Activated CD8-positive, alpha-beta T cell treated with anti-CD3 and anti-CD28 coated beads, Interleukin-2, amount 10 ng/mL, durations not matched to agents 7 days and 5 days (primary cell): ENCODE measurements around the gene LARP4B. TPM values are rescaled to one million over a fixed set of nuclear protein-coding genes. Genes with fewer than 3 reads are reported as not detected.
"Not testable (repeated sequence)": the region's sequence is repeated elsewhere in the genome, so short reads cannot be mapped to it uniquely, and the experiment has no call there.

Source experiments
- ATAC-seq: fragments of 150-1000 bp; cut with Tn5 transposase; one replicate; pipeline ENCODE4 v1.10.0; 2021; ENCODE audit warnings: moderate library complexity
- CTCF ChIA-PET: fragments of 350-600 bp; sonication (Branson Sonifier 250); formaldehyde crosslinking; loops from one replicate; lab custom pipeline; 2021; ENCODE audit warnings: antibody characterized with exemption; lab: Charles Lee
- POLR2A ChIA-PET: fragments of 350-600 bp; sonication (Branson Sonifier 250); formaldehyde crosslinking; loops from one replicate; lab custom pipeline; 2021; ENCODE audit warnings: antibody characterized with exemption; lab: Charles Lee
- DNase-seq: peaks from one replicate; pipeline ENCODE4 v3.0.0-alpha.2; 2020
- H3K27ac Mint-ChIP-seq: one replicate; pipeline ENCODE4 v1.8.0; 2021; ENCODE audit warnings: mild to moderate bottlenecking, mixed read lengths
- H3K27me3 Mint-ChIP-seq: one replicate; pipeline ENCODE4 v1.8.0; 2021; ENCODE audit warnings: low read depth, mixed read lengths
- H3K36me3 Mint-ChIP-seq: one replicate; pipeline ENCODE4 v1.8.0; 2021; ENCODE audit warnings: low read depth, mixed read lengths
- H3K4me1 Mint-ChIP-seq: one replicate; pipeline ENCODE4 v1.8.0; 2021; ENCODE audit warnings: low read depth, mixed read lengths
- H3K4me3 Mint-ChIP-seq: one replicate; pipeline ENCODE4 v1.8.0; 2021; ENCODE audit warnings: mild to moderate bottlenecking, mixed read lengths
- H3K9me3 Mint-ChIP-seq: one replicate; pipeline ENCODE4 v1.8.0; 2022; ENCODE audit warnings: mixed read lengths; ENCODE audit not compliant: insufficient read depth
- total RNA-seq, 2 experiments: library from RNA; stranded (reverse); gene quantifications; one replicate each; pipeline ENCODE4 v1.2.3, GENCODE V29; 2021

Gene LARP4B
- total RNA-seq, 2 experiments from 2014 or later = 107 to 108 TPM

DNA sequence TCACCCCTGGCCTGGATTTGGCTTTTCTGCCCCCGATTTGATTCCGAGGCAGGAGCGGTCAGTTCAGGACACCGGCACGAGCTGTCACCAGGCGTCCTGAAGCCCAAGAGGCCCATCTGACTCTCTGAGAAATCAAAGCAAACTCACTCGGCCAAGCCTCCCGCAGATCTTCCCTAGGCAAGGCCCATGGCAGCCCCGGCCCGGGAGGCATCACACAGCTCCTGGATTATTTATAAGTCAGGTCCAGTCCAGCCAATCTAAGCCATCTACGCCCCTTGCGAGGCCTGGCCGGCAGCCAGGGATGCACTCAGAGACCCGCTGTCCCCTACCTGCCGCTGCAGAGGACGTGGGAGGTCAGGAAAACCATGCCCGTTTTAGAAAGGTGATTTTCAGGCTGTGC is 154.7 kb downstream of the LARP4B start:
- no peak for DNase-seq
- Mint-ChIP-seq H3K27me3 (peaks cover 2% of the 10 kb centered on the region), H3K4me1 (no peaks in the 10 kb centered on the region), H3K27ac (no peak overlapping the region), H3K4me3 (no peak overlapping the region), H3K36me3 (no peaks in the 10 kb centered on the region), H3K9me3 (no peaks in the 10 kb centered on the region)
- POLR2A ChIA-PET = no interaction called here
- CTCF ChIA-PET = no interaction called here
- ATAC-seq = no peak

DNA sequence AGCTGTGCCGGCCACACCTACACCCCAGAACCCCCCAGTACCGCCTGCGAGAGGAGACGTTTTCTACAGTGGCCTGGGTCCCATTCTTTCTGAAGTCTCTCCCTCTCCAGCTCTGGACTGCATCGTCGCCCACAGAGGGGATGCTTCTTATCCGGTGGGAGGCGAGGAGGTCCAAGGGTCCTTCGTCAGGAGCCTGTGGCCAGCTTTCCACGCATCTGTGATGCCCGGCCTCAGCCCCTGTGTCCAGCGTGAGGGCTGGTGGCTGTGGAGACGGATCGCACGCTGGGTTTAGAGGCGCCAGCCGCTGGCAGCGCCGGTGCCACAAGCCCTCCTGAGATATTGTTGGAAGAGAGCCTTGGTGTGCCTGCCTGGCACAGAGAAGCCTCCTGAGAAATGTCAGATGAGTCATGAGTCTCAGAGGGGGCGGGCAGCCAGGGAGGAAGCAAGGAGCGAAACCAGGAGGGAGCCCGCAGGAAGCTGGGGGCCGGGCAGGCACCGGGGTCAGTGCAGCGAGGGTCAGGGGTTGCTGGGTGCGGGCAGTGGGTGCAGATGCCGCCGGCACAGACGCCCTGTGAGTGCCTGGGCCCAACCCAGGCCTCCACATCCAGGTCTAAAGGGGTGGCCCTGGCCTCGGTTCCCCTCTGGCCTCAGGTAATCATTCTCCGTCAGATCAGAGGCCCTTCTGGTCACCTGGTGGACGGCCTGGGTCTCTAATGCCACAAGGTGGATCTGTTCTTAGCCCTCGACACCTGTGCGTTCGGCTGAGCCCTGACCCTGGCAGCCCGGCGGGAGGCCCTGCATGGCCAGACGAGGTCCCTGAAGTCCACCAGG is 156.0 kb downstream of the LARP4B start:
- ChIA-PET POLR2A (no interaction called here), CTCF (no interaction called here)
- ATAC-seq (no peak), DNase-seq (no peak)
- Mint-ChIP-seq H3K9me3 (no peaks in the 10 kb centered on the region), H3K27ac (no peak overlapping the region), H3K36me3 (no peaks in the 10 kb centered on the region), H3K27me3 (no peaks in the 10 kb centered on the region), H3K4me3 (no peak overlapping the region), H3K4me1 (no peaks in the 10 kb centered on the region)

DNA sequence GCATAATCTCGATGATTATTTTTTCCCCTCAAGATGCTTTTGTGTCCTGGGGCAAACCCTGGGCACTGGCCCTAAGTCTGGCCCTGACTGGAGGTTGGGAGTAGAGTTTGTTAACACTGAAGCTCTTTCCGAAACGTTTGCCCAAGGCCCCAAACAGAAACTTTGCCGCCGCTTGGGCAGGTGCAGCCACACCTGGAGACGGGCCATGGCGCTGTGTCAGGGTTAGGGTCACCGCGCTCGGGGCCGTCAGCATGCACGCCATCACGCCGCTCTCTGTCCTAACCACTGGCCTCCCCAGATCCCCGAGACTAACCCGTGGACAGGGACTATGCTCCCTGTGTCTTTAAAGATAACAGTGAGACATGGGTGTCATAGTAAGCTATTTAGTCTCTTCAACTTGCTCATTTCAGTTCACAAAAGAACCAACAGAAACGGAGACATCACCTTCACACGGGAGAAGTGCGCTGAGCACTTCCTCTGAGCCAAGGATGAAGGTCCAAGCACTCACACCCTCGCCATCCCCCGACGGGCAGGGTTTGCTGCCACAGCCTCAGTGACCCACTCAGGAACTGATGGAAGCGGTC is 156.8 kb downstream of the LARP4B start:
- H3K4me1 Mint-ChIP-seq = no peaks in the 10 kb centered on the region
- H3K27ac Mint-ChIP-seq = no peak overlapping the region
- no peak overlapping the region for H3K4me3 Mint-ChIP-seq
- no peaks in the 10 kb centered on the region for H3K36me3 Mint-ChIP-seq
- no peaks in the 10 kb centered on the region for H3K27me3 Mint-ChIP-seq
- no peak for DNase-seq
- CTCF ChIA-PET = no interaction called here
- POLR2A ChIA-PET = no interaction called here
- no peaks in the 10 kb centered on the region for H3K9me3 Mint-ChIP-seq
- no peak for ATAC-seq

DNA sequence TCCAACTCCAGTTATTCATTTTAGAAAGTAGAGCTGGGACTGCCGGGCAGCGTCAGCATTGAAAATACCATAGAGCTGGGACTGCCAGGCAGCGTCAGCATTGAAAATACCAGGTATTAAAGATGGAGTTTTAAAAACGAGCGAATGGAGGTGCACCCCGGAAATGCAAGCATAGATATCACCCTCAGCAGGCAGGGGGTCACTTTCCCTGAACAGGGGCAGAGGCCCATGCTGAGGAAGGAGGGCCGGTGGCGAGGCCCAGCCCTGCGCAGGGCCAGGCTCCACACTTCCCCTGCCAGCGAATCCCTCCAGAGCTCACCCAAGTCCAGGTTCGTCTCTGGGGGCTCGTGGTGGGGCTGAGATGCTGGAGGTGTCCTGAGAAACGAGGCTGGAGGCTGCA is 157.3 kb downstream of the LARP4B start:
- CTCF ChIA-PET = no interaction called here
- DNase-seq (no peak), ATAC-seq (no peak)
- no peaks in the 10 kb centered on the region for H3K9me3 Mint-ChIP-seq
- no peaks in the 10 kb centered on the region for H3K4me1 Mint-ChIP-seq
- no peaks in the 10 kb centered on the region for H3K27me3 Mint-ChIP-seq
- H3K4me3 Mint-ChIP-seq = no peak overlapping the region
- no peaks in the 10 kb centered on the region for H3K36me3 Mint-ChIP-seq
- POLR2A ChIA-PET = no interaction called here
- no peak overlapping the region for H3K27ac Mint-ChIP-seq

DNA sequence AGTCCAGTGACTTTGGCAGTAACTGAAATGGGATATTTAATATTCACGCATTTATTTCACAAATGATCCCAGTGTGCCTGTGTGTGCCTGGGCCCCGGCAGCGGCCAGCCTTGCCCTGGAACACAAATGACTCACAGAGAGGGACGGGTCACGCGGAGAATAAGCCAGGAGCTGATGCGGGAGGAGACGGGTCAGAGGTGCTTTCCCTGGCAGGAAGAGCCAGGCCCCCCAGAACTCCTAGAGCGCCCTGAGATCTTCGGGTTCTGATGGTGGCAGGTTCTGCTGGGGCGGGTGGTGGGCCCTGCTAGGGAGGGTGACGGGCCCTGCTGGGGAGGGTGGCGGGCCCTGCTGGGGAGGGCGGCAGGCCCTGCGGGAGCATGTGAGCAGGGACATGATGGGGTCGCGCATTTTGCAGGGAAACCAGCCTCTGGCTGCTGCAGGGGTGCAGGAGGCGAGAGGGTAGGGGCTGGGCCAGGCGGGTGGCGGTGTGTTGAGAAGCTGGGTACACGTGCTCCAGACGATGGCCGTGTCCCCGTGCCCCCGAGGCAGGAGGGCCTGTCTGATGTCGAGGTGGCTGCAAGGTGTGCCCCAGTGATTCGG is 157.8 kb downstream of the LARP4B start:
- Mint-ChIP-seq H3K36me3 (no peaks in the 10 kb centered on the region), H3K4me3 (no peak overlapping the region)
- no peak for ATAC-seq

DNA sequence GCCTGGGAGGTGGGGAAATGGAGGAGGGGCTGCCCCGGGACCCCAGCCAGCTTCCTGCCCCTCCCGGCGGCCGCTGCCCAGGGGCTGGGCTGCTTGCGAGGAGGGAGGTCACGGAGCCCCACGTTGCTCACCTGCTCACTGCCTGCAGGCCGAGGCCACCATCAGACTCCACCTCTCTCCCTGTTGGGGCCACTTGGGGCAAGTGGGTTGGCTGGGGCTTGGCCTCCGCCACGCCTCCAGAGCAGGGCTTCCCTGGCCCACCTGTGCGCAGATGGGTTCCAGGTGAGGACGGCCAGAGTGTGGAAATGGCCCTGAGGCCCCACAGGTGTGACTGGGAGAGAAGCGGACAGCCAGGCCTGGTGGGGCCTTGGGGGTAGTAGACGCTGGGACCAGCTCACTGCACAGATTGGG is 159.3 kb downstream of the LARP4B start:
- peaks cover 8% of the 10 kb centered on the region for H3K9me3 Mint-ChIP-seq
- H3K4me1 Mint-ChIP-seq = no peaks in the 10 kb centered on the region

More for the DNA sequence above, 157.8 kb downstream of the LARP4B start:
- POLR2A ChIA-PET = no interaction called here
- H3K27ac Mint-ChIP-seq = no peak overlapping the region
- DNase-seq = no peak
- no peaks in the 10 kb centered on the region for H3K4me1 Mint-ChIP-seq
- CTCF ChIA-PET = no interaction called here
- H3K27me3 Mint-ChIP-seq = no peaks in the 10 kb centered on the region
- no peaks in the 10 kb centered on the region for H3K9me3 Mint-ChIP-seq

DNA sequence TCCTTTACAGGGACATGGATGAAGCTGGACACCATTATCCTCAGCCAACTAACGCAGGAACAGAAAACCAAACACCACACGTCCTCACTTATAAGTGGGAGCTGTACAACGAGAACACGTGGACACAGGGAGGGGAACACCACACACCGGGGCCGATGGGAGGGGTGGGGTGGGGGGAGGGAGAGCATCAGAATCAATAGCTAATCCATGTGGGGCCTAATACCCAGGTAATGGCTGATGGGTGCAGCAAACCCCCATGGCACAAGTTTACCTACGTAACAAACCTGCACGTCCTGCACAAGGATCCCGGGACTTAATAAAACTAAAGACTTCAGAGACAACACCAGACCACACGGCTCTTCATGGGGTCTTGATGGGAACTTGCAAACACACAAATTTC is 159.9 kb downstream of the LARP4B start:
- DNase-seq (no peak), ATAC-seq (no peak)
- H3K27ac Mint-ChIP-seq = no peak overlapping the region
- H3K36me3 Mint-ChIP-seq = no peaks in the 10 kb centered on the region
- no peak overlapping the region for H3K4me3 Mint-ChIP-seq
- CTCF ChIA-PET = no interaction called here
- H3K4me1 Mint-ChIP-seq = no peaks in the 10 kb centered on the region
- POLR2A ChIA-PET = no interaction called here
- H3K27me3 Mint-ChIP-seq = peaks cover 4% of the 10 kb centered on the region
- peaks cover 10% of the 10 kb centered on the region for H3K9me3 Mint-ChIP-seq

More for the DNA sequence above, 159.3 kb downstream of the LARP4B start:
- Mint-ChIP-seq H3K36me3 (no peaks in the 10 kb centered on the region), H3K4me3 (no peak overlapping the region), H3K27ac (no peak overlapping the region), H3K27me3 (peaks cover 4% of the 10 kb centered on the region)
- ATAC-seq = no peak
- ChIA-PET CTCF (no interaction called here), POLR2A (no interaction called here)
- no peak for DNase-seq

DNA sequence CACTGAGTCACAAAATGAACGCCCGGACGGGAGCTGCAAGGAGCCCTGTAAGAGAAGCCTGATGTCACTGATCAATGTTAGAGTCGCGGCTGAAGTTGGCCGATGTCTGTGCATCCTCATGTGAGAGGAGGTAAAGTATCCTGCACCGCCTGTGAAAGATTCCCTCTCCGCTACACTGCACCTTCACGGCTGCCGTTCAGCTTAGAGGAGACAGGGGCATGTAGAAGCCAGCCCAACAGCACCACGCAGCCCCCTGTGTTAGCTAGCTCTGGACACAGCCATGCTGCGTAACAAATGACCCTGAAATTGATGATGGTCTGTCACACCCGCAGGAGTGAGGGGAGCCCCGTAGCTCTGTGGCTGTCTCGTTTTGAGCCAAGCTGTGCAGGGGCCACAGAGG is 160.5 kb downstream of the LARP4B start:
- ChIA-PET CTCF (no interaction called here), POLR2A (interaction anchor here (0.6 kb wide), 1 partner anchor 209 kb away, joined by 3 read pairs; no protein-coding TSS in a partner anchor)
- peaks cover 10% of the 10 kb centered on the region for H3K9me3 Mint-ChIP-seq
- no peak overlapping the region for H3K4me3 Mint-ChIP-seq
- peaks cover 4% of the 10 kb centered on the region for H3K27me3 Mint-ChIP-seq
- H3K4me1 Mint-ChIP-seq = no peaks in the 10 kb centered on the region
- no peak overlapping the region for H3K27ac Mint-ChIP-seq
- no peaks in the 10 kb centered on the region for H3K36me3 Mint-ChIP-seq
- ATAC-seq (no peak), DNase-seq (no peak)

DNA sequence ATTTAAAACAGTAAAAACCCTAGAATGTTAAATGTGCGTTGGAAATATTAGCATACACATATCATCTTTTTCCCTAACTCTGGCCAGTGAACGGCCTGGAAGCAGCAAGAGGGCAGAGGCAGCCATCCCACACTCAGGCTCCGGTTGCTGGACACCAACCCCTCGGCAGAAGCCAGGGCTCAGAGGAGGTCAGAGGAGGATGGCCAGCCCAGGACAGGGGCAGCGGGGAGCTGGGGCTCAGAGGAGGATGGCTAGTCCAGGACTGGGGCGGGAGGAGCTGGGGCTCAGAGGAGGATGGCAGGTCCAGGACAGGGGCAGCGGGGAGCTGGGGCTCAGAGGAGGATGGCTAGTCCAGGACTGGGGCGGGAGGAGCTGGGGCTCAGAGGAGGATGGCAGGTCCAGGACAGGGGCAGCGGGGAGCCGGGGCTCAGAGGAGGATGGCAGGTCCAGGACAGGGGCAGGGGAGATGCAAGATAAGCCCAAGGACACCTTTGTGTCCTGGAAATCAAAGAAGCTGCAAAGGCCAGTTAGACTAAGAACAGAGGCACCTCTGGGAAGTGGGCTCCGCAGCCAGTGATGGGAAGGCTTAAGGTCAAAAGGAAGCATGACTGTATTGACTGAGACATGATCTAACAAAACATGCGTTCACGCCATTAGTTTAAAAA is 161.3 kb downstream of the LARP4B start:
- POLR2A ChIA-PET = interaction anchor here (0.6 kb wide), 1 partner anchor 208 kb away, joined by 3 read pairs; no protein-coding TSS in a partner anchor
- H3K4me1 Mint-ChIP-seq, H3K27me3 Mint-ChIP-seq, DNase-seq, H3K4me3 Mint-ChIP-seq, H3K27ac Mint-ChIP-seq, ATAC-seq, H3K36me3 Mint-ChIP-seq, H3K9me3 Mint-ChIP-seq, CTCF ChIA-PET: not testable (repeated sequence)

DNA sequence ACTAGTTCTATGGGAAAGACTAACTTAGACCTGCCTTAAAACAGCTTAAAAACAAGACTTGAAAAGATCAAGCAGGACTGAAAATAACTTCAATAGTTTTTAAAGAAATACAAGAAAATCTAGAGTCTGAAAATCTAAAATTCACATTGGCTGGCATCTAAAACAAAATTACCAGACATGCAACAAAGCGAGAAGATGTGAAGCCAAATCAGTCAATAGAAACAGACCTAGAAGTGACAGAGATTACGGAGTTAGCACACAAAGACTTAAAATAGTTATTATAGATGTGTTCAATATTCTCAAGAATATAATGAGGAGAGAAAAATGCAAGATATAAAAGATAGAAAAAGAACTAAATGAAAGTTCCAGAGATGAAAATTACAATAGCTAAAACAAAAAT is 163.7 kb downstream of the LARP4B start:
- ChIA-PET CTCF (no interaction called here), POLR2A (no interaction called here)
- Mint-ChIP-seq H3K27me3 (peaks cover 15% of the 10 kb centered on the region), H3K36me3 (no peaks in the 10 kb centered on the region), H3K4me3 (no peak overlapping the region), H3K9me3 (peaks cover 17% of the 10 kb centered on the region), H3K4me1 (no peaks in the 10 kb centered on the region), H3K27ac (no peak overlapping the region)
- ATAC-seq = no peak
- no peak for DNase-seq

DNA sequence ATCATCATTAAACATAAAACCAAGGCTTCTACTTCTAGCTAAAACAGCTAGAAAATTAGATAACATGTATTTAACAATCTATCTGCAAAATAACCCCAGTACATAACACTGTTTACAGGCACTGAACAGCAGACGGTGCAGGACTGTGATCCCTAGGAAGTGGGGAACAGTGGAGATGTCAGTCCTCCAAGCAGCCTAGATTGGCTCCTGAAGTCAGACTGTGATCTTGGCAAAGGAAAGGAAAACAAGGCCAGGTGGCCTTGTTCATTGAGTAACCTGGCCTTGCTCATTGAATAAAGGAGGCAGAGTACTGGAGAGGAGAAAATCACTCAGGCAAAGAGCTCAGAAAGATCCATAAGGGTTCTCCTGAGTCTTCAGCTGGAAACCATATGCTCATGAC is 164.3 kb downstream of the LARP4B start:
- Mint-ChIP-seq H3K9me3 (peaks cover 22% of the 10 kb centered on the region), H3K4me1 (no peaks in the 10 kb centered on the region), H3K27me3 (peaks cover 21% of the 10 kb centered on the region), H3K4me3 (no peak overlapping the region), H3K27ac (no peak overlapping the region), H3K36me3 (no peaks in the 10 kb centered on the region)
- no peak for DNase-seq
- ChIA-PET CTCF (no interaction called here), POLR2A (no interaction called here)
- ATAC-seq = no peak

DNA sequence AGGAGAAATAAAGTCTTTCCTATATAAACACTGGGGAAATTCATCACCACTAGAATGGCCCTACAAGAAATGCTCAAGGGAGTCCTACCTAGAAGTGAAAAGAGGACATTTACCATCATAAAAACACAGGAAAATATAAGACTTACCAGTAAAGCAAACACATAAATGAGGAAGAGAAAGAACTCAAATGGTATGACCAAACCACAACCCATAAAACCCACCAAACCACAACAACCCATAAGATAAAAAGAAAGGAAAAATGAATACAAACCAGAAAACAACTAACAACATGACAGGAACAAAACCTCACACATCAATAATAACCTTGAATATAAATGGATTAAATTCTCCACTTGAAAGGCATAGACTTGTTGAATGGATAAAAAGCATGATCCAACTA is 170.1 kb downstream of the LARP4B start:
- peaks cover 21% of the 10 kb centered on the region for H3K27me3 Mint-ChIP-seq
- peak overlapping the region; percentile 24 for H3K27ac Mint-ChIP-seq
- CTCF ChIA-PET = no interaction called here
- peaks cover 7% of the 10 kb centered on the region for H3K36me3 Mint-ChIP-seq
- POLR2A ChIA-PET = no interaction called here
- no peak overlapping the region for H3K4me3 Mint-ChIP-seq
- DNase-seq (no peak), ATAC-seq (no peak)
- H3K4me1 Mint-ChIP-seq = peaks cover 9% of the 10 kb centered on the region
- H3K9me3 Mint-ChIP-seq = peaks cover 35% of the 10 kb centered on the region
